Measurements from ENCODE around the gene C8G. TPM values are rescaled to one million over a fixed set of nuclear protein-coding genes. Genes with fewer than 3 reads are reported as not detected.

The C8G gene
- total RNA-seq, 1 donor from 2014 or later, result 0.79 TPM

DNA sequence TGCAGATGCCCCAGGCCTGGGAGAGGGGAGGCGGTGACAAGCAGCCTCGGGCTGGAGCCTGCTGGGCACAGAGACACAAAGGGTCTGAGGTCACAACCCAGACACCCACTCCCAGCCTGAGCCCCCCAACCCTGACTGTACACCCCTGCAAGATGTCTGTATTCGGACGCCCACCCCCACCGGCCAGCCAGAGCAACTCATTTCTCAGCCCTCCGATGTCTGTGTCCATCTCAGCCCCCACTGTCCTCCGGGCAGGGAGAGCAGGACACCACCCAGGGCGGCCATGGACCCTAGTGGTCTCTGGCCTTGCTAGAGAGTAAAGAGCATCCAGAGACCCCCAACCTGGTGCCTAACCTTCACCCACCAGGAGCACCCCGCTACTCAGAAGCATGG is 10.9 kb downstream of the C8G start:
- H3K27me3 ChIP-seq (ENCODE audit: control insufficient read depth, insufficient read depth, low read length), result peaks cover under 1% of the 10 kb centered on the region
- no peaks in the 10 kb centered on the region for H3K36me3 ChIP-seq (ENCODE audit: control insufficient read depth, insufficient read depth, low read length)
- H3K4me3 ChIP-seq (ENCODE audit: low read depth, low read length), result no peak overlapping the region
- TF ChIP-seq, protein P1, sequence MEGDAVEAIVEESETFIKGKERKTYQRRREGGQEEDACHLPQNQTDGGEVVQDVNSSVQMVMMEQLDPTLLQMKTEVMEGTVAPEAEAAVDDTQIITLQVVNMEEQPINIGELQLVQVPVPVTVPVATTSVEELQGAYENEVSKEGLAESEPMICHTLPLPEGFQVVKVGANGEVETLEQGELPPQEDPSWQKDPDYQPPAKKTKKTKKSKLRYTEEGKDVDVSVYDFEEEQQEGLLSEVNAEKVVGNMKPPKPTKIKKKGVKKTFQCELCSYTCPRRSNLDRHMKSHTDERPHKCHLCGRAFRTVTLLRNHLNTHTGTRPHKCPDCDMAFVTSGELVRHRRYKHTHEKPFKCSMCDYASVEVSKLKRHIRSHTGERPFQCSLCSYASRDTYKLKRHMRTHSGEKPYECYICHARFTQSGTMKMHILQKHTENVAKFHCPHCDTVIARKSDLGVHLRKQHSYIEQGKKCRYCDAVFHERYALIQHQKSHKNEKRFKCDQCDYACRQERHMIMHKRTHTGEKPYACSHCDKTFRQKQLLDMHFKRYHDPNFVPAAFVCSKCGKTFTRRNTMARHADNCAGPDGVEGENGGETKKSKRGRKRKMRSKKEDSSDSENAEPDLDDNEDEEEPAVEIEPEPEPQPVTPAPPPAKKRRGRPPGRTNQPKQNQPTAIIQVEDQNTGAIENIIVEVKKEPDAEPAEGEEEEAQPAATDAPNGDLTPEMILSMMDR (IDR thresholded peaks at IDR 0.05; ENCODE audit: insufficient read depth, low read length, severe bottlenecking), result no peak
- DNase-seq (ENCODE audit: low read depth) (no peak), FAIRE-seq (no peak)

DNA sequence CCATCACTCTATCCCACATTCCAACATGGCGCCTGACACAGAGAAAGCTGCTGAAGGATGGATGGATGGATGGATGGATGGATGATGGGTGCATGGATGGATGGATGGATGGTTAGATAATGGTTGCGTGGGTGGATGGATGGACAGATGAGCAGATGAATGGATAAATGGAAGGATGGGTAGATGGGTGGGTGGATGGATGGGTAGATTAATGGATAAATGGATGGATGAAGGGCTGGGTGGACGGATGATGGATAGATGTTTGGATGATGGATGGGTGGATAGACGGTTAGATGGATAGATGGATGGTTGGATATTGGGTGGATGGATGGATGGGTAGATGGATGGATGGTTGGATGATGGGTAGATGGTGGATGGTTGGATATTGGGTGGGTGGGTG is 11.6 kb downstream of the C8G start:
- TF ChIP-seq, protein P1 (IDR thresholded peaks at IDR 0.05; ENCODE audit: insufficient read depth, low read length, severe bottlenecking), result no peak
- H3K4me3 ChIP-seq (ENCODE audit: low read depth, low read length), result no peak overlapping the region
- FAIRE-seq, result no peak

DNA sequence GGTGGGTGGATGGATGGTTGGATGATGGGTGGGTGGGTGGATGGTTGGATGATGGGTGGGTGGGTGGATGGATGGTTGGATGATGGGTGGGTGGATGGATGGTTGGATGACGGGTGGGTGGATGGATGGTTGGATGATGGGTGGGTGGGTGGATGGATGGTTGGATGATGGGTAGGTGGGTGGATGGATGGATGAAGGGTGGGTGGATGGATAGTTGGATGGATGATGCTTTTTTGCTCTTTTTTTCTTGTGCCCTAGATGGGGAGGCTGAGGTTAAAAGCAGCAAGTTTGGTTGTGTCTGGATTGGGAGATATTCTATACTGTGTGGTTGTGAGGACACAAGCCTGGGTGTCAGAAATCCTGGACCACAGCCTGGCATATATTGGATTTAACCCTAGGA is 12.4 kb downstream of the C8G start:
- H3K4me3 ChIP-seq (ENCODE audit: low read depth, low read length), result no peak overlapping the region
- DNase-seq (ENCODE audit: low read depth), result no peak
- TF ChIP-seq, protein P1 (IDR thresholded peaks at IDR 0.05; ENCODE audit: insufficient read depth, low read length, severe bottlenecking), result no peak
- peaks cover 3% of the 10 kb centered on the region for H3K27me3 ChIP-seq (ENCODE audit: control insufficient read depth, insufficient read depth, low read length)
- FAIRE-seq, result no peak
- no peaks in the 10 kb centered on the region for H3K36me3 ChIP-seq (ENCODE audit: control insufficient read depth, insufficient read depth, low read length)

More for the DNA sequence above, 11.6 kb downstream of the C8G start:
- Histone ChIP-seq H3K36me3 (ENCODE audit: control insufficient read depth, insufficient read depth, low read length) (no peaks in the 10 kb centered on the region), H3K27me3 (ENCODE audit: control insufficient read depth, insufficient read depth, low read length) (peaks cover 3% of the 10 kb centered on the region)
- no peak for DNase-seq (ENCODE audit: low read depth)

DNA sequence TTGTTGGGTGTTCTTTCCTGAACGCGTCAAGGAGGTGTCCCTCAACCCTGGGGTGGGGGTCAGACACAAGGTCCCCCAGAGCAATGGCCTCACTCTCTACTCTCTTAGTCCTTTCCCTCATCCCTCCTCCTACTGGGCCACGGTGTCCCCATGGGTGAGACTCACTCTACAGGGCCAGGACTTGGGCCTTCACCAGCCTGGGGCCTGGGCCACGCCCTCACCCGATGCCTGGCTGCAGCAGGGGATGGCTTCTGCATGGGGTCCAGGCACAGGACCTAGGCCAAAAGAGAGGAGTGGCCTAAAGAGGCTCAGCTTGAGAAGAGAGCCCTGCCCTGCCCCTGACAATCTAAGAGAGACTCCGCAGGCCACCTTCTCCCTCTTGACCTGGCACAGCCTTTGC is 12.9 kb downstream of the C8G start:
- H3K4me3 ChIP-seq (ENCODE audit: low read depth, low read length), result no peak overlapping the region
- DNase-seq (ENCODE audit: low read depth), result no peak
- no peaks in the 10 kb centered on the region for H3K36me3 ChIP-seq (ENCODE audit: control insufficient read depth, insufficient read depth, low read length)
- TF ChIP-seq, protein P1 (IDR thresholded peaks at IDR 0.05; ENCODE audit: insufficient read depth, low read length, severe bottlenecking), result no peak
- FAIRE-seq, result peak; percentile 68
- peaks cover 3% of the 10 kb centered on the region for H3K27me3 ChIP-seq (ENCODE audit: control insufficient read depth, insufficient read depth, low read length)

DNA sequence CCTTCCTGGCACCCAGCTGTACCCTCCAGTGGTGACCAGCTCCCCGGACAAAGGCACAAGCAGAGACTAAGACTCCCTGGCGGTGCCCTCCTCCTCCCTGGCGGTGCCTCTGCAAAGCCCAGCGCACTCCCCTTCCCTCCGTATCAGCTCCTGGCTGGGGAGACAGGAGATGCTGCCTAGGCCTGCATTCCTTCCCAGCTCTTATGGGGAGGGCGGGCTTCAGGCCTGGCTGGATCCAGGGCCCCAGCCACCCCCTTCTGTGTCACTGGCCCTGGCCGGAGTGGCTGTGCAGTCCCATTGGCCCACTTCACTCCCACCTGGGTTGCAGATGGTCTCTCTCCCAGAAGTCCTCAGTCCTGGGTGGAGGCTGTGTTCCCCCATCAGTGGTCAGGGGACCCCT is 13.4 kb downstream of the C8G start:
- no peak for FAIRE-seq
- no peak for DNase-seq (ENCODE audit: low read depth)

More for the DNA sequence above, 13.4 kb downstream of the C8G start:
- no peak overlapping the region for H3K4me3 ChIP-seq (ENCODE audit: low read depth, low read length)
- TF ChIP-seq, protein P1 (IDR thresholded peaks at IDR 0.05; ENCODE audit: insufficient read depth, low read length, severe bottlenecking), result no peak
- peaks cover 3% of the 10 kb centered on the region for H3K27me3 ChIP-seq (ENCODE audit: control insufficient read depth, insufficient read depth, low read length)
- no peaks in the 10 kb centered on the region for H3K36me3 ChIP-seq (ENCODE audit: control insufficient read depth, insufficient read depth, low read length)
